Osteoblast (primary cell): Measurements from ENCODE around the gene MAP3K2. TPM values are rescaled to one million over a fixed set of nuclear protein-coding genes. Genes with fewer than 3 reads are reported as not detected.

Source experiments
- DNase-seq: peaks from one replicate; pipeline ENCODE4 v3.0.0; 2011; ENCODE audit warnings: low spot score, mixed read lengths; ENCODE audit not compliant: insufficient read length; ENCODE audit errors: missing footprints
- H2AFZ ChIP-seq: 2 replicates; pipeline ENCODE4 v1.6.0; 2011; ENCODE audit warnings: mild to moderate bottlenecking, low read length
- H3K27ac ChIP-seq: 2 replicates; pipeline ENCODE4 v1.5.1; 2011; ENCODE audit warnings: mild to moderate bottlenecking, low read depth, low read length, moderate library complexity
- H3K27me3 ChIP-seq: 2 replicates; pipeline ENCODE4 v1.6.0; 2012; ENCODE audit warnings: mild to moderate bottlenecking, control low read depth, inconsistent platforms, low read length, moderate library complexity; ENCODE audit not compliant: insufficient read depth
- H3K36me3 ChIP-seq: 2 replicates; pipeline ENCODE4 v1.5.1; 2011; ENCODE audit warnings: mild to moderate bottlenecking, low read length, control low read depth, moderate library complexity; ENCODE audit not compliant: insufficient read depth
- H3K4me1 ChIP-seq: 2 replicates; pipeline ENCODE4 v1.5.1; 2011; ENCODE audit warnings: mild to moderate bottlenecking, low read length, control low read depth, moderate library complexity; ENCODE audit not compliant: insufficient read depth
- H3K4me2 ChIP-seq: 2 replicates; pipeline ENCODE4 v1.6.0; 2011; ENCODE audit warnings: mild to moderate bottlenecking, low read length; ENCODE audit not compliant: insufficient read depth
- H3K4me3 ChIP-seq: fragments of 200-600 bp; sonication (generic); 3 replicates; pipeline ENCODE4 v1.5.1; 2012; ENCODE audit warnings: mild to moderate bottlenecking, low read length, inconsistent platforms; ENCODE audit not compliant: insufficient read depth
- H3K79me2 ChIP-seq: 2 replicates; pipeline ENCODE4 v1.6.0; 2012; ENCODE audit warnings: mild to moderate bottlenecking, low read length, control low read depth, inconsistent platforms; ENCODE audit not compliant: insufficient read depth
- H3K9me3 ChIP-seq: 2 replicates; pipeline ENCODE4 v1.5.1; 2011; ENCODE audit warnings: low read depth, low read length, control low read depth
- H4K20me1 ChIP-seq: 2 replicates; pipeline ENCODE4 v1.6.0; 2012; ENCODE audit warnings: mild to moderate bottlenecking, low read length, control low read depth; ENCODE audit not compliant: insufficient read depth
- total RNA-seq: library from RNA; depleted of rRNA; stranded (reverse); fragments of >200 nt; gene quantifications from 2 replicates; pipeline ENCODE4 v1.2.3, GENCODE V29; 2012
- TF ChIP-seq, protein P1 (sequence below): IDR thresholded peaks from 2 replicates; pipeline ENCODE4 v1.5.1; 2011; ENCODE audit warnings: mild to moderate bottlenecking, low read depth, low read length, moderate library complexity; ENCODE audit errors: extremely low read depth

Gene MAP3K2
- total RNA-seq, 1 donor: 64.1 TPM

DNA sequence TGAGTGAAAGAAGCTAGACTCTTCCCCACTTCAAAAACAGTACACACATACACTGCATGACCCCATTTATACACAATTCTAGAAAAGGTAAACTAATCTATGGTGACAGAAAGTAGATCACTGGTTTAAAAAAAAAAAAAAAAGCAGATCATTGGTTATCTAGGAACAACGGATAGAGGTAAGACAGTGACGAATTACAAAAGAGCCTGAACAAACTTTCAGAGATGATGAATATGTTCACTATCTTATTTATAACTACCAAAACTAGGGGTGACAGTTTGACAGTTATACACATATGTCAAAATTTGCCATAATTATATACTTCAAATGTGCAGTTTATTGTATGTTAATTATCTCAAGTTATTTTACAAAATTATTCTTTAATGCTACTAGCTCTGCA is 27.5 kb downstream of the MAP3K2 start:
- Histone ChIP-seq H3K36me3 (no peaks in the 10 kb centered on the region), H2AFZ (no peak overlapping the region), H3K4me1 (peaks cover 19% of the 10 kb centered on the region), H3K4me2 (no peak overlapping the region), H3K27ac (no peak overlapping the region), H3K4me3 (no peak overlapping the region), H3K27me3 (no peaks in the 10 kb centered on the region), H4K20me1 (peaks cover 77% of the 10 kb centered on the region), H3K79me2 (peaks cover 93% of the 10 kb centered on the region), H3K9me3 (no peaks in the 10 kb centered on the region)
- no peak for DNase-seq
- TF ChIP-seq, protein P1, sequence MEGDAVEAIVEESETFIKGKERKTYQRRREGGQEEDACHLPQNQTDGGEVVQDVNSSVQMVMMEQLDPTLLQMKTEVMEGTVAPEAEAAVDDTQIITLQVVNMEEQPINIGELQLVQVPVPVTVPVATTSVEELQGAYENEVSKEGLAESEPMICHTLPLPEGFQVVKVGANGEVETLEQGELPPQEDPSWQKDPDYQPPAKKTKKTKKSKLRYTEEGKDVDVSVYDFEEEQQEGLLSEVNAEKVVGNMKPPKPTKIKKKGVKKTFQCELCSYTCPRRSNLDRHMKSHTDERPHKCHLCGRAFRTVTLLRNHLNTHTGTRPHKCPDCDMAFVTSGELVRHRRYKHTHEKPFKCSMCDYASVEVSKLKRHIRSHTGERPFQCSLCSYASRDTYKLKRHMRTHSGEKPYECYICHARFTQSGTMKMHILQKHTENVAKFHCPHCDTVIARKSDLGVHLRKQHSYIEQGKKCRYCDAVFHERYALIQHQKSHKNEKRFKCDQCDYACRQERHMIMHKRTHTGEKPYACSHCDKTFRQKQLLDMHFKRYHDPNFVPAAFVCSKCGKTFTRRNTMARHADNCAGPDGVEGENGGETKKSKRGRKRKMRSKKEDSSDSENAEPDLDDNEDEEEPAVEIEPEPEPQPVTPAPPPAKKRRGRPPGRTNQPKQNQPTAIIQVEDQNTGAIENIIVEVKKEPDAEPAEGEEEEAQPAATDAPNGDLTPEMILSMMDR: no peak

DNA sequence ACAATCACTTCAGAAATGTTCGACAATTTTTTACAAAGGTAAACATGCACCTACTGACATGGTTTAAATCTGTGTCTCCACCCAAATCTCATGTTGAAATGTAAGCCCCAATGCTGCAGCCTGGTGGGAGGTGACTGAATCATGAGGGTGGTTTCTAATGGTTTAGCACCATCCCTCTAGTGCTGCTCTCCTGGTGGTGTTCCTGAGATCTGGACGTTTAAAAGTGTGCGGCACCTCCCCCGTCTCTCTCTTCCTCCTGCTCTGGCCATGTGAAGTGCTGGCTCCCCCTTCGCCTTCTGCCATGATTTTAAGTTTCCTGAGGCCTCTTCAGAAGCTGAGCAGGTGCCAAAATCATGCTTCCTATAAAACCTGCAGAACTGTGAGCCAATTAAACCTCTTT is 28.3 kb downstream of the MAP3K2 start:
- Histone ChIP-seq H3K9me3 (no peaks in the 10 kb centered on the region), H3K27me3 (no peaks in the 10 kb centered on the region), H4K20me1 (peaks cover 79% of the 10 kb centered on the region), H3K79me2 (peaks cover 94% of the 10 kb centered on the region), H3K36me3 (no peaks in the 10 kb centered on the region), H2AFZ (no peak overlapping the region), H3K4me1 (peaks cover 19% of the 10 kb centered on the region), H3K27ac (no peak overlapping the region), H3K4me3 (no peak overlapping the region), H3K4me2 (no peak overlapping the region)
- TF ChIP-seq, protein P1: no peak
- DNase-seq: no peak

DNA sequence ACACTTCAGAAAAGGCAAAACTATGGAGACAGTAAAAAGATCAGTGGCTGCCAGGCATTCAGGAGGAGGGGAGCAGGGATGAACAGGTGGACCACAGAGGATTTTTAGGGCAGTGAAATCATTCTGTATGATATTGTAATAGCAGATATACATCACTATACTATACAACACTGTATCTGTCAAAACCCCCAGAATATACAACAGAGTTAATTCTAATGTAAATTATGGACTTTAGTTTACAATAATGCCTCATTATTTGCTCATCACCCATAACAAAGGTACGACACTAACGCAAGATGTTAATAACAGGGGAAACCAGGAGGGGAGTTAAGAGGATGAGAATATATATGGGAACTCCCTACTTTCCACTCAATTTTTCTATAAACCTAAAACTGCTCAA is 28.8 kb downstream of the MAP3K2 start:
- H3K9me3 ChIP-seq: no peaks in the 10 kb centered on the region
- TF ChIP-seq, protein P1: no peak
- DNase-seq: no peak
- H3K4me3 ChIP-seq: no peak overlapping the region
- no peaks in the 10 kb centered on the region for H3K27me3 ChIP-seq
- H3K4me2 ChIP-seq: no peak overlapping the region
- peaks cover 78% of the 10 kb centered on the region for H4K20me1 ChIP-seq
- peaks cover 19% of the 10 kb centered on the region for H3K4me1 ChIP-seq
- peaks cover 93% of the 10 kb centered on the region for H3K79me2 ChIP-seq
- no peaks in the 10 kb centered on the region for H3K36me3 ChIP-seq
- H3K27ac ChIP-seq: no peak overlapping the region
- H2AFZ ChIP-seq: no peak overlapping the region

DNA sequence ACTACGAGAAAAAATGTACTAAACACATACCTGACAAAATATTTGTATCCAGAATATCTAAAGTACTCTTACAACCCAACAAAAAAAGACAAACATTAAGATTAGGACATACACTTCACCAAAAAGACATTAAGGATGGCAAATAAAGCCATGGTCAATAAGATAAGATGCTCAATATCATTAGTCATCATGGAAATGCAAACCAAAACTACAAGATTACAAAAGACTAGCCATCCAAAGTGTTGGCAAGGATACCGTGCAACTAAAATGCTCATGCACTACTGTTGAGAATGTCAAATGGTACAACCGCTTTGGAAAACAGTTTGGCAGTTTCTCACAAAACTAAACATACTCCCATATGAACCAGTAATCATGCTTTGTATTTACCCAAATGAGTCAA is 29.7 kb downstream of the MAP3K2 start:
- H3K27me3 ChIP-seq: no peaks in the 10 kb centered on the region
- TF ChIP-seq, protein P1: no peak
- H3K4me1 ChIP-seq: peaks cover 15% of the 10 kb centered on the region
- H3K79me2 ChIP-seq: peaks cover 84% of the 10 kb centered on the region
- peaks cover 68% of the 10 kb centered on the region for H4K20me1 ChIP-seq
- no peaks in the 10 kb centered on the region for H3K36me3 ChIP-seq
- no peak overlapping the region for H3K27ac ChIP-seq
- H3K9me3 ChIP-seq: no peaks in the 10 kb centered on the region
- no peak overlapping the region for H2AFZ ChIP-seq
- no peak overlapping the region for H3K4me3 ChIP-seq
- H3K4me2 ChIP-seq: no peak overlapping the region
- DNase-seq: no peak
